ENCODE data around the gene SNAI3.

The SNAI3 gene

DNA sequence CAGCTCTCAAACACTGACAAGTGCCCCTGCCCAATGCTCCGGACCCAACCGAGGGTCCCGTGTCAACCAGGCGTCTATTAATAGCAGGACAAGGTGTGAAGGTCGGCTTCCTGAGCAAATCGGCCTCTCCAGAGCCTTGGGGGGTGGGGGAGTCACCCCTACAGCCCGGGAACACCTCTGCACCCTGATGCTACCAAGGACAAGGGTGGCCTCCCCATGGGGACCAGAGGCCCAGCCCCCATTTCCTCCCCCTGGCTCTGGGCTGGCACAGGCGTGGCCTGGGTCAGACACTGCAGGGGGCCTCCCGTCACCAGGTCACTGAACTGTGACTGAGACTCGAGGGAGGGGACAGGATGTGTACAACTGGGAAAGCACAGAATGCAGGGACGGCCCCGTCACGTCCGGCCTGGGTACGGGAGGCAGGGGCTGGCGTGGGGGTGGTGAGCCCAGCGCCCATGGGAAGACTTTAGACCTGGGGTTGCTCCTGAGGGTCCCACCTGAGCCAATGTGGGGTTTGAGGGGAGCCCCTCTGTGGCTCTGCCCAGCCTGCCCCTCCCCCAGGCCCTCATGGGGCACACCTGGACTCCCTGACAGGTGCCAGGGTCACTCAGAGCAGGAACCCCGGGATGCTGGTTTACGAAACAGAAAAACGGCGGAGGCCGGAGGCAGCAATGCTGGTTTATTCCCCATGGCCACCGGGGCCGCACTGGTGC is 34.9 kb downstream of the SNAI3 start:
- peak in 1 of 2 donors; percentile 75 for DNase-seq (ENCODE audit: low read depth in 2 of 2)

DNA sequence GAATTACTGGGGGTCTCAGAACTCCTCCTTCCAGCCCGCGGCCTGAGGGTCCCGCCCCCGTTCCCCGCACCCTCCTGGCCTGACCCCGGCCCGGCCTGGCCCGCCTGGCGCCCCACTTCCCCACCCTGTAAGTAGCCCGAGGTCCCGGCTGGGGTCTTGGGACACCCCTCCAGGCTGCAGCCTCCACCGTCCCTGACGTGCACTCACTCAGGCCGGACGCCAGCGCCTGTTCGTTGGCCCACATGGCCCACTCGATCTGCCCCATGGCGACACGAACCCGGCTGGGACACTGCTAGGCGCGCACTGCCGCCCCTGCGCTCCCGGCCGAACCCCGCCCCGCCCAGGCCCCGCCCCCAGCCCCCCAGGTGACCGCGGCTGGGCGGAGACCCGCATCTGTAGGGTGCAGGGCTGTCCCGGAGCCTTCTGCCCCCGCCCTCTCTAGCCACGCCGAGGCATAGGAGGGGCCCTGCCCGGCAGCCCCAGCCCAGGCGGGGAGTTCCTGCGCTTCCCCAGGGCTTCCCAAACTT is 35.5 kb downstream of the SNAI3 start, which contains the start of gene CYBA:
Gene CYBA (minus strand): TSS at position 305 of the 527 bp plus-strand sequence. CDS start 40 bp downstream, at position 265.
- peak; percentile 61 to 81 for DNase-seq (ENCODE audit: low read depth in 2 of 2)

DNA sequence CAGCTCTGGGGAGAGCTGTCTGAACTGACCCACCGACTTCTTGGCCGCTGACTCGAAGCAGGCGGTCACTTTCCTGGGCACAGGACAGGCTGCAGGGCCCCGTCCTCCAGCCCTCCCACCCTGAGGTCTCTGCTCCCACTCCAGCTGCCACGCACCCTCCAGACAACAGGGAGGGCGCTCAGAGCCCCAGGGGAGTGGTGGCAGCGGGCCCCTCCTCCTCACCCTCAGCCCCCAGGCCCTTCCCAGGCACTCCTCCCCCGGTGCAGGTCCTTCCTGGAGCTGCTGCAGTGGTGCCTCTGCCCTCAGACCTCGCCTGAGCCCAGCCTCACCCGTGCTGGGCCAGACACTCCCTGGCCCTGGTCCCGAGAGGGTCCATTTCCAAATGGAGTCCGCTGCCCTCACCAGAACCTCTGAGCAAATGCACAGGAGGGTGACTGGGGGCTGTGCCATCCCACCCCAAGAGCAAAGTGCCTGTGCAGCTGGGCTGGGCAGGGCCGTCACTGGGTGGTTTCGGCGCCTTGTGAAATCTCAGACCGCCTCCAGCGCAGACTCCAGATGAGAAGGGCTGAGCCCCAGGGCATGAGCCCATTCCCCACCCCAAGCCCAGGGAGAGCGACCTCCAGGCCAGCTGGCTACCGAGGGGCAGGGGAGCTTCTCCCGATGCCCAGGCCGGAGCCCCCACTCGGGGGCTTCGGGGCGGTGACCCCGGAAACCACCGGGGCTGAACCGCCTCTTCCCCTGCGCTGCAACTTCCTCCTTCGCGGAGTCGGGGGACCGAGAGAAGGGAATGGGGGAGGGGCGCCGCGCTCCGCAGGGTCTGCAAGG is 36.2 kb downstream of the SNAI3 start:
- DNase-seq (ENCODE audit: low read depth in 2 of 2): no peak

DNA sequence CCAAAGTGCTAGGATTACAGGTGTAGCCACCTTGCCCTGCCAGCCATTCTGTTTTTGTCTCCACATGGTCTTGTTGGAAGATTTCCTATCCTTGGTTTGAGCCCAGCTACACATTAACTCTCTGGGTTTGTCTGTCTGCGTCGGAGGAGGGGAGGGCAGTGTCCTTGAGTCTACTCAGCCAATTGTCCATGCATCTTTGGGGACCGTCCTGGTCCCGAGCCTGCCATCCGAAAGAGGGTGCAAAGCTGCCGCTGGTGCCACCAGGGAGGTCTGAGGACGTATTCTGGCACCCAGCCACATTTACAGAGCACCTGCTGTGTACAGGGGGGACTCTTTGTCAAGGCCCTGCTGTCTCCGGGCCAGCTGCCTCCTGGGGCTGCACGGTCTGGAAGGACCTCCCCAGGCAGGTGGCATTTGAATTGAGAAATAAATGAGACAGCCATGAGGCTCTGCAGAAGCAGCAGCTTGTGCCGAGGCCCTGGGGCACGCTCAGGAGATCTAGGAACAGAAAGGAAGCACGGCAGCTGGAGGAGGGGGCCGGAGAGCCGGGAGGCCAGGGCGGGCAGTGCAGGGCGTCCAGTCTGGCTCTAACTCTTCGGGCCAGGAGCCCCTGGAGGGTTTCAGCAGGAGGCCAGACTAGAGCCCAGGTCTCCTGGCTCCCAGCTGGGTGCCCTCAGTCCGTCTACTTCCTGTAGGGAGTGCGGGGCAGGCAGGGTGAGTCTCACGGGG is 36.9 kb downstream of the SNAI3 start:
- DNase-seq (ENCODE audit: low read depth in 2 of 2): no peak

DNA sequence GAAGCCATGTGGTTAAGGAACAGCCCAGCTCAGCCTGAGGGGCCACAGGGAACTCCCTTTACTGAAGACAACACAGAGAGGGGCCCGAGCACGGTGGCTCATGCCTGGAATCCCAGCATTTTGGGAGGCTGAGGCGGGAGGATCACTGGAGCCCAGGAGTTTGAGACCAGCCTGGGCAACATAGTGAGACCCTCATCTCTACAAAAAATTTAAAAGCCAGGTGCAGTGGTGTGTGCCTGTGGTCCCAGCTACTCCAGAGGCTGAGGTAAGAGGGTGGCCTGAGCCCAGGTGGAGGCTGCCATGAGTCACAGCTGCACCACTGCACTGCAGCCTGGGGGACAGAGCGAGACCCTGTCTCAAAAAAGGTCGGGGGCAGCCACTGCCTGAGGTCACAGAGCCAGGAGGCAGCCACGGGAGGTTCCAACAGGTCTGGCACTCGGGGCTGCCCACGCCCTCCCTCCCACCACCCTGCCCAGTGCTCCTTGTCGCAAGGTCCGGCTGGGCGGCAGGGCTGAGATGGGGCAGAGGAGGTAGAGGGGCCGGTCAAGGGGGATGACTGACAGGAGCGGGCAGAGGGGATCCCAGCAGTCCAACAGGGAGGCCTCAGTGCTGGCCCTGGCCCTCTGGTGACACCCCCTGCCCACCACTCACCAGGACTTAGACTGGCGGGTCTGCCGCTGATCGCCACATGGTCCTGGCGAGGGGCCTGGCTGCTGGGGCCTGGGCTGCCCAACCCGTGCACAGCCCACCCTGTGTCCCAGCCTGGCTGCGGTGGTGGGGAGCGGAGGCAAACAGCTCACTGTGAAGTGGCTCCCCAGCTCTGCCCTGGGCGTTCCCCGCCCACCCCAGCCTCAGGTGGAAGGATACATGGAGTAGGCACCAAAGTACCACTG is 38.9 kb downstream of the SNAI3 start:
- DNase-seq (ENCODE audit: low read depth in 2 of 2): no peak

DNA sequence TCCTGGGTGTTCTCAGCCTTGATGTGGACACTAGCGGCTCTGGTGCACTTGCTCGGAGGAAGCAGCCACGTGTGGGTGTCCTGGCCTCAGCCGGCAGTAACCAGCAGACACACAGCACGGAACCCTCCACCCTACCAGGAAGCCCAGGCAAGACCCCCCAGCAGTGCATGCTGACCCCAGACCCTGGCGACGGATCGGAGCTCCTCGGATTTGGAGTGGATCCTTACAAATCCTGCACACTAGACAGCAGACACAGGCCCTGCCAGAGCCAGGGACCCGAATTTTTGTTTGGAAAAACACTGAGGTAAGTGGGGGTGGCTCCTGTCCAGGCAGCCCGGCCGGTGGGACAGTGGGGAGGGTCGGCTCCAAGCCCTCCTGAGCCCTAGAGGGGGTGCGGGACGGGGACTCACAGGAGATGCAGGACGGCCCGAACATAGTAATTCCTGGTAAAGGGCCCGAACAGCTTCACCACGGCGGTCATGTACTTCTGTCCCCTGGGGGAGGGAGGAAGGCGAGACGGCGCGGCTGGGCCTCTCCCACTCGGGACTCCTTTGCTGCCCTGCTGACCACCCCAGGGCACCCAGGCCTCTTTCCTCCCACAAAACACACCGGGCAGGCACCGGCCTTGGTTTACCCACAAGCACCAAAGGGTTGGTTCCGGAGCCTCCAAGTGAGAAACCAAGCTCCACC is 39.8 kb downstream of the SNAI3 start:
- DNase-seq (ENCODE audit: low read depth in 2 of 2): no peak

DNA sequence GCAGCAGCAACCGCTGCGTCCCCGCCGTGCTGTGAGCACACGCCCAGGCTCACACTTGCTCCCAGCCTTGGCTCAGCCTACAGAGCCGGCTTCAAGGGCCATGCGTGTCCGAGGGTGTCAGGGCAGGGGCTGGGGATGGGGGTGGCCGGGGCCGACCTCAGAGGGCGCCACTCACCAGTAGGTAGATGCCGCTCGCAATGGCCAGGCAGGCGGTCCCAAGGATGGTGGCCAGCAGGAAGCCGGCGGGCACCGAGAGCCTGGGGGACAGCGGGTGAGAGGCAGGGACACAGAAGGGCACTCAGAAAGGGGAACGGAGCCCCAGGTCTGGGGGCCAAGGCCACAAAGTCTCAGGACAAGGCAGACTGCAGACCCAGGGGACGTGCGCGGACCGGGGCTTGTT is 40.4 kb downstream of the SNAI3 start:
- no peak for DNase-seq (ENCODE audit: low read depth in 2 of 2)

DNA sequence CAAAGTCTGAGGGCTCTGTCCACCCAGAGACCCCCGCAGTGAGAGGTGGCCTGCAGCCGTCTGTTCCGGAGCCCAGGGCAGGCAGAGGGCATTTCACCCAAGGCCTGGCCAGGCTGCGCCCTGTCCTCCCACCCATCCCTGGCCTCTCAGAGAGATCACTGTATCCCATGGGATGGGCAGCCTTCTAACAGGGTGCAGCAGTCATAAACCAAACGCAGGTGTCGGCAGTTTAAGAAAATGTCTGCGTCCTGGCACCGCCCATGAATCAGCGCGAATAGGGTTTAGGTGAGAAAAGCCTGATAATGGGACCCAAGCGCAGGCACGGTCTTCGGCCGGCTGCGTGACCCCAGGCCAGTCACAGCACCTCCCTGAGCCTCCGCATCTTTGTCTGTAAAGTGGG is 40.9 kb downstream of the SNAI3 start:
- no peak for DNase-seq (ENCODE audit: low read depth in 2 of 2)

DNA sequence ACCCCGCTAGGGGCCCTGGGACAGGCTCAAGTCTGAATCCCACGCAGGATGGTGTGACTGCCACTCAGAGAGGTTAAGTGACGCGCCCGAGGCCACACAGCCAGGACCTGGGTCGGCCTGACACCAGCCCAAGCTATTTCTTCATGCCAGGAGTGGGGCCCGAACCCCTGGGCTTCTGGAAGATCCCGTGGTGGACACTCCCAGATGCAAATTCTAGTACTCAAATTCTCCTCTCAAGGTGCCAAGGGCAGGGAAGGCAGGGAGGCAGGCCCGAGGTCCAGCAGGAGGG is 42.7 kb downstream of the SNAI3 start:
- DNase-seq (ENCODE audit: low read depth in 2 of 2): no peak

DNA sequence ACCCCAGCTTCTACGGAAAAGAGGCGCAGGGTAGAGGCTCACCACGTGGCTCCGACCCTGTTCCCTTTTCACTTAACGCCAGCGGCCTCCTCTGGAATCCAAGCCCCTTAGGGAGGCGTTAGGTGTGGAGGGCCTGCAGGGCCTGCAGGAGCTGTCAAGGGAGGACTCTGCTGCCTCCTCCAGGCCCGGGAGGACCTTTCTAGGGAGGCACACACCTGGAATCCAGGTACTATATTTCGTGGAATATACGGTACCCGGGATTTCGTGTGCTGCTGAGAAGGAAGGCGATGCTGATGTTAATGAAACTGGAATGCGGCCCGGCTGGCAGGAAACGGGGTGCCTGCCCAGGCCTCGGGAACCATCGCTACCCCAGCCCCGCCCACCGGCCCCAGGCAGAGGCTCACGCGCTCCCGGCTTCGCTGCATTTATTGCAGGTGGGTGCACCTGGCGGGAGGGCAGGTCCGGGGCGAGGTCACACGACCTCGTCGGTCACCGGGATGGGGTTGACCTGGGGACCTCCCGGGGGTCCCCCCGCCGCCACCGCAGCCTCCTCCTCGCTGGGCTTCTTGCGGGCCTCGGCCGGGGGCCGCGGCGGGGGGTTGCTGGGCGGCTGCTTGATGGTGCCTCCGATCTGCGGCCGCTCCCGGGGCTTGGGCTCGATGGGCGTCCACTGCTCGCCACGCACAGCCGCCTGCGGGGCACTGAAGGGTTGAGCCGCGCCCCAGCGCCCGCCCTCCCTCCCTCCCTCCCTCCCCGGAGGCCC is 43.2 kb downstream of the SNAI3 start:
- no peak for DNase-seq (ENCODE audit: low read depth in 2 of 2)

DNA sequence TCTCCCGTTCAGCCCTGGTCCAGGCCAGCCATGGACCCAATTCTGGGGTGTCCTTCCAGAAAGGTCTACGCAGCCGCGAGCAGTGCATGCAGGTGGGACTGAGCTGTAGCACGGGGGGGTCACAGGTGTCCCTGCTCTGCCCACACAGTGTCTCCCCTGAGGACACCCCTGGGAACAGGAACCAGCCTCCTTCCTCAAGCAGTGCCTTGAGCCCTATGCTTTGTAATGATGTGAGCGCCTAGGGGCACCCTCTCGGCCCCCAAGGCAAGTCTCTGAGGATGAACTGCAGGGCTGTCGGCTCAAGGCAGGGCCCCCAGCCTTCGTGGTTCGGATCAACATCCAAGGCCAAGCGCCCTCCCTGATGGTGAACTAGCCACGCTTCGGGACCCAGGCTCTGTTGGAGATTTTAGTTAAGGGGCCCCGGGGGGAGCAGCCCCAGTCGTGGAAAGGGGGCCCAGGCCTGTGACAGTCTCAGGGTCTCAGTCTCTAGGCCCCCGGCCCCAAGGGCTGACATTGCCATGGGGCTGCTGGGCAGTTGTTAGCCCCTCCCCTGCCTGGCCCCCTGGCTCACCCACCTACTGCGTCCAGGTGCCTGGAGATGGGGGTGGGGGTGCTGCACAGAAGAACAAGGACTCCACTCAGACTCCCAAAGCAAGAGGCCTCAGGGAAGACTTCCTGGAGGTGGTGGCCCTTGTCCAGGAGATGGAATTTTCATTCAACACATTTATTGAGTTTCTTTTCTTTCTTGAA is 45.6 kb downstream of the SNAI3 start:
- DNase-seq (ENCODE audit: low read depth in 2 of 2): no peak

DNA sequence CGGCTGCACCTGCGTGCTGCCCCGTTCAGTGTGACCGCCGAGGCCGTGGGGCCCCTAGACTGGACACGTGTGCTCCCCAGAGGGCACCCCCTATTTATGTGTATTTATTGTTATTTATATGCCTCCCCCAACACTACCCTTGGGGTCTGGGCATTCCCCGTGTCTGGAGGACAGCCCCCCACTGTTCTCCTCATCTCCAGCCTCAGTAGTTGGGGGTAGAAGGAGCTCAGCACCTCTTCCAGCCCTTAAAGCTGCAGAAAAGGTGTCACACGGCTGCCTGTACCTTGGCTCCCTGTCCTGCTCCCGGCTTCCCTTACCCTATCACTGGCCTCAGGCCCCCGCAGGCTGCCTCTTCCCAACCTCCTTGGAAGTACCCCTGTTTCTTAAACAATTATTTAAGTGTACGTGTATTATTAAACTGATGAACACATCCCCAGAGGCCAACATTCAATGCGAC is 46.2 kb downstream of the SNAI3 start:
- DNase-seq (ENCODE audit: low read depth in 2 of 2): no peak

DNA sequence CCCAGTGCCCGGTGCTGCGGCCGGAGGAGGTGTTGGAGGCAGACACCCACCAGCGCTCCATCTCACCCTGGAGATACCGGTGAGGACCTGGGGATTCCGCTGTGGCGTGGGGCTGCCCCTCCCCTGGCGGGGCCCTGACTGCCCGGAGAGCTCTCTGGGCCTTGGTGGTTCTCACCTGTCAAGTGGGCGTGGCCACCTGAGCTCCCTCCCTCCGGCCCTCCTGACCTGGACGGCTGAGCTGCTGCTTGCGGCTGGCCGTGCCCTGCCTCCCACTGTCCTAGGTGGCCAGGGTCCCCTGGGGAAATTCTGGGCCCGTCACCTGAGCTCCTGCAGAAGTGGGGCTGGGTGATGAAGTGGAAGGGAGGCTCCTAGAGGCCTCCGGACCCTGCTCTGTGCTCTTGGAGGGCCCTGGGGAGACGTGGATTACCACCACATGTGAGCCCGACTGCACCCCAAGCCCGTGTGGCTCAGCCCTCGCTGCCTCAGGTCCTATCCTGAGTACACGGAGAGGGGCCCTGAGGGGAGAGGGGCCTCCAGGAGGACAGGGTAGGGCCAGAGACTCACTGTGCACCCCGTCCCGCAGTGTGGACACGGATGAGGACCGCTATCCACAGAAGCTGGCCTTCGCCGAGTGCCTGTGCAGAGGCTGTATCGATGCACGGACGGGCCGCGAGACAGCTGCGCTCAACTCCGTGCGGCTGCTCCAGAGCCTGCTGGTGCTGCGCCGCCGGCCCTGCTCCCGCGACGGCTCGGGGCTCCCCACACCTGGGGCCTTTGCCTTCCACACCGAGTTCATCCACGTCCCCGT is 46.9 kb downstream of the SNAI3 start:
- DNase-seq (ENCODE audit: low read depth in 2 of 2): no peak

DNA sequence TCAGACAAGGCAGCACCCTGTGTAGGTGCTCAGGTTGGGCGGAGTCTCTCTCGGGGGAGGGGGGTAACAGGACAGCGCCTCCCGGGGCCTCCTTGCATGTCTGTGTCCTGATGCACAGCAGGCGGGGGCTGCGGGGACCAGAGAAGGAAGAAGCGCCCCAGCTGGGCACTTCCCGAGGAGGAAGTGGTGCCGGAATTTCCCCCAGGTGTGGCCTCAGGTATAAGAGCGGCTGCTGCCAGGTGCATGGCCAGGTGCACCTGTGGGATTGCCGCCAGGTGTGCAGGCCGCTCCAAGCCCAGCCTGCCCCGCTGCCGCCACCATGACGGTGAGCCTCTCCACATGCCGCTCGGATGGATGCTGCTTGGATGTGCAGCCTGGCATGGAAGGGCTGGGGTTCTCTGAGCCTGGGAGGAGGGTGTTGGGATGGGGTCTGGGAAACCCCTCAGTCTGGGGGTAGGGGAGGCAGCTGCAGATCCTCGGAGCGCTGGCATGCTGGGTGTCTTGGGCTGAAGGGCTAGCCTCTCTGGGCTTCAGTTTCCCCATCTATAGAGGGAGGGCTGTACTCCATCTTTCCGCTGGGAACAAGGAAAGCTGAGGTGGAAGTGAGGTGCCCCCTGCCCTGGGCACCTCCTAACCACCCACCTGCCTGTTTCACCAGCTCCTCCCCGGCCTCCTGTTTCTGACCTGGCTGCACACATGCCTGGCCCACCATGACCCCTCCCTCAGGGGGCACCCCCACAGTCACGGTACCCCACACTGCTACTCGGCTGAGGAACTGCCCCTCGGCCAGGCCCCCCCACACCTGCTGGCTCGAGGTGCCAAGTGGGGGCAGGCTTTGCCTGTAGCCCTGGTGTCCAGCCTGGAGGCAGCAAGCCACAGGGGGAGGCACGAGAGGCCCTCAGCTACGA is 47.7 kb downstream of the SNAI3 start, which contains the start of gene IL17C:
Gene IL17C (plus strand): TSS at position 250 of the 908 bp plus-strand sequence. CDS start 70 bp downstream, at position 320.
- no peak for DNase-seq (ENCODE audit: low read depth in 2 of 2)

DNA sequence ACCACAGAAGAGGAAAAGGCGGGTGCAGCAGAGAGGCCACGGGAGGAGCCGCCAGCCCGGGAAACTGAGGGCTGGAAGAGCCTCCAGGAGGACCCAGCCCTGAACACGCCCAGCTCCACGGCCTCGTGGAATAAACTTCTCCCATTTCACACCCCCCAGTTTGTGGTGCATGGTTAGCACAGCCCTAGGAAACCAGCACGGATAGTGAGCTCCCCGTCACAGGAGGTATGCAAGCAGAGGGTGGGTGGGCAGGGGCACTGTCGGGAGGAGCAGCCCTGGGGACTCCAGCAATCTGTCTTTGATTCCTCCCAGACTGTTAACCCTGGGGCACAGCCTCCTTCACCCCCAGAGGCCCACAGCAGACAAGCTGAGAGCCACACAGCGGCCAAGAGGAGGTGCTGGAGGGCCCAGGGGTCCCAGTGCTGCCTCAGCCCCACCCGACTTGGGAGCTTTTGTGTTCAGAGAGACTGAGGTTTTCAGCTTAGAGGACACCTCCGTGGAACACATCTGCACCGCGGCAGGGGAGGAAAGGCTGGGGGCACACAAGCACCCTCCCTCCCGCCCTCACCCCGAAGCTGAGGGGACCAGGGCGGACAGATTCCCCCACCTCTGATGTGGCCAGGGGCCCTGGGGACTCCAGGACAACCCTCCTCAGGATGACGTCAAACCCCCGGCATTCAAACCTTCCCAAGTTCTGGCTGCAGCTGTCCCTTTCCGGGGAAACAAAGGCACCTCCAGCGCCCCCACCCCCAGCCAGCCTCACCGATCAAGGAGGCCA is 49.6 kb downstream of the SNAI3 start:
- no peak for DNase-seq (ENCODE audit: low read depth in 2 of 2)

DNA sequence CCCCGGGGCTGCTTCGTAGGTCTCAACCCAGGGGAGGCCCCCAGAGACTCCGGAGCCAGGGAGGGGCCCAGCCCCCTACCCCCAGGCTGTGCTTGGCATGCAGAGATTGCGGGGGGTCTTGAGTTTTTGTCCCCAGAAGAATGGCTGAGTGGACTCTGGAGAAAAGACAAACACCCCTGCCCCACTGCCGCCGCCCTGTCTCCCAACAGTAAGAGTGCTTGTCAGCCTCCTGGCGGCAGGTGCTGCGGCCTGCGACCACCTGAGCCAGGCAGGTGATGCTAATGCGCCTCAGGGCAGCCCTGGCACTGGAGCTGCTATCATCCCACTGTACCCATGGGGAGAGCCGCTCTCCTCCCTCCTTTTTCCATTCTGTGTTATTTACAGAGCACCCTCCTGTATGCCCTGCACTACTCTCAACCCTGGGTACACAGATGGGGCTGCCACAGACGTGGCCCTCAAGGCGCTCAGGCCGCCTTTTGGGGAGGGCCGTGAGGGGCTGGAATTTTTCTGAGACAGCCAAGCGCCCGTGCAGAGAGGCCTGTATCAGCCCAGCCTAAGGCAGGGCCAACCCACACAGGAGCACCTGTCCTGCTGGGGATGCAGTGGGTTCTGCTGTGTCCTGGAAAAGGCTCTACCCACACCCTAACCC is 50.5 kb downstream of the SNAI3 start:
- DNase-seq (ENCODE audit: low read depth in 2 of 2): no peak

All from activated CD4-positive, alpha-beta T cell treated with anti-CD3 and anti-CD28 coated beads for 24 hours (primary cell).